ENCODE data around the gene TTI1. TPM values are rescaled to one million over a fixed set of nuclear protein-coding genes. Genes with fewer than 3 reads are reported as not detected.

TTI1 gene
- total RNA-seq, 1 donor from 2014 or later, result 43.8 TPM

DNA sequence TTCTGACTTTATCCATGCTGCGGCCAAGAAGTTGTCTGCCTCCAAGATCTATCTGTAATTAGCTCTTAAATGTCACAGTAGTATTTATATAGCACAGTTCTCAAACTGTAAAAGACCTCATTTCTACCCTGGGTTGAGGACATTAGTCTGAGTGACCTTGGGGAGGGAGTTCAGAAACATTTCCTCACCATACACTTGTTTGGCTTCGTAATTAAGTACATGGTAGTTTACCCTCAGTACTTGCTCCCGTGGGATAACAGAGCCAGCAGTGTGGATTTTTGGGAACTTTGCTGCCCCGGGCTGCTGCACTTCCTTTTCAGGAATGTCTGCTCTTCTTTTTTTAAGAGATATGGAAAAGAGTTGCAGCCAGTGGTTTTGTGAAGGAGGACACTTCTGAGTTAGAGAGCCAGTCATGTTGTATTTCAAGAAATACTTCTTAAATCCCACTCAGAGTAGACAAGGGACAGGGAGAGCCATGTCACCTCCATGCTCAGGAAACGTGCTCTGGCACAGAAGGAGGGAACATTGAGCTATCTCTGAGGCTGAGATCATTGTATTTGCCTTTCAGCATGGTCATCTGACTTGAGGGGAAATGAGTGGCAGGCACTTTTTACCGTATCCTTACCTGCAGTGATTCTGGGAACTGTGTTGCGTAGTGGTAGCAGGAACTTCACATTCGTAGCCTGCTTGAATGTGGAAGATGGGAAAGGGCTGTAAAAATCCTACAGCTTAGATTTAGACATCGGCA, 33.9 kb upstream of the TTI1 start:
- H3K27ac Mint-ChIP-seq, result peak overlapping the region; percentile 48
- H3K27me3 Mint-ChIP-seq, result no peaks in the 10 kb centered on the region
- H3K9me3 Mint-ChIP-seq, result no peaks in the 10 kb centered on the region
- H3K36me3 Mint-ChIP-seq, result peaks cover 58% of the 10 kb centered on the region
- TF ChIP-seq, protein P1, sequence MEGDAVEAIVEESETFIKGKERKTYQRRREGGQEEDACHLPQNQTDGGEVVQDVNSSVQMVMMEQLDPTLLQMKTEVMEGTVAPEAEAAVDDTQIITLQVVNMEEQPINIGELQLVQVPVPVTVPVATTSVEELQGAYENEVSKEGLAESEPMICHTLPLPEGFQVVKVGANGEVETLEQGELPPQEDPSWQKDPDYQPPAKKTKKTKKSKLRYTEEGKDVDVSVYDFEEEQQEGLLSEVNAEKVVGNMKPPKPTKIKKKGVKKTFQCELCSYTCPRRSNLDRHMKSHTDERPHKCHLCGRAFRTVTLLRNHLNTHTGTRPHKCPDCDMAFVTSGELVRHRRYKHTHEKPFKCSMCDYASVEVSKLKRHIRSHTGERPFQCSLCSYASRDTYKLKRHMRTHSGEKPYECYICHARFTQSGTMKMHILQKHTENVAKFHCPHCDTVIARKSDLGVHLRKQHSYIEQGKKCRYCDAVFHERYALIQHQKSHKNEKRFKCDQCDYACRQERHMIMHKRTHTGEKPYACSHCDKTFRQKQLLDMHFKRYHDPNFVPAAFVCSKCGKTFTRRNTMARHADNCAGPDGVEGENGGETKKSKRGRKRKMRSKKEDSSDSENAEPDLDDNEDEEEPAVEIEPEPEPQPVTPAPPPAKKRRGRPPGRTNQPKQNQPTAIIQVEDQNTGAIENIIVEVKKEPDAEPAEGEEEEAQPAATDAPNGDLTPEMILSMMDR (conservative IDR thresholded peaks at IDR 0.05), result no peak
- no peak for DNase-seq (ENCODE audit: extremely low spot score, unreplicated experiment)
- H3K4me1 Mint-ChIP-seq (ENCODE audit: unreplicated experiment), result peaks cover 6% of the 10 kb centered on the region
- no peak overlapping the region for H3K4me3 Mint-ChIP-seq

DNA sequence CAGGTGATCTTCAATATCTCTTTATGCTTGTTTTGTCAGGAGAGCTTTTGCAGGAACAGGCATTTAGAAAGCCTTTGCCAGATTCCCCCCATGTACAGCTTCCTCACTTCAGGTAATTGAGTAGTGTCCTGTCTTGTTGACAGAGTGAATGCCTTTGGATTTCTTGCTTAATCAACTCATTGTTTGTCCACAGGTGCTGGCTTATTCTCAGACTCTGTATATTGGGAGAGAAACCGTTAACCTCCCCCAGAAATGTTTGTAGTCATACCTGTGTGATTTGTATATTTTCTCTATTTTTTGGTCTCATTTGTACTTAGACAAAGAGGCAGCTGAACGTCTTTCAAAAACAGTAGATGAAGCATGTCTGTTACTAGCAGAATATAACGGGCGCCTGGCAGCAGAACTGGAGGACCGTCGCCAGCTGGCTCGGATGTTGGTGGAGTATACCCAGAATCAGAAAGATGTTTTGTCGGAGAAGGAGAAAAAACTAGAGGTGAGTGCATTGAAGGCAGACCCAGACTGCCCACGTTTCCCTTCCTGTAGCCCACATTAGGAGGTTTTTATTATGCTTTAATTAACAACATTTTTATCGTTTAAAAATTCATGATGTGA, 32.6 kb upstream of the TTI1 start:
- no peak for DNase-seq (ENCODE audit: extremely low spot score, unreplicated experiment)
- peaks cover 45% of the 10 kb centered on the region for H3K36me3 Mint-ChIP-seq
- no peak overlapping the region for H3K27ac Mint-ChIP-seq
- H3K9me3 Mint-ChIP-seq, result no peaks in the 10 kb centered on the region
- peaks cover 6% of the 10 kb centered on the region for H3K4me1 Mint-ChIP-seq (ENCODE audit: unreplicated experiment)
- H3K4me3 Mint-ChIP-seq, result no peak overlapping the region
- TF ChIP-seq, protein P1 (conservative IDR thresholded peaks at IDR 0.05), result no peak
- H3K27me3 Mint-ChIP-seq, result no peaks in the 10 kb centered on the region

DNA sequence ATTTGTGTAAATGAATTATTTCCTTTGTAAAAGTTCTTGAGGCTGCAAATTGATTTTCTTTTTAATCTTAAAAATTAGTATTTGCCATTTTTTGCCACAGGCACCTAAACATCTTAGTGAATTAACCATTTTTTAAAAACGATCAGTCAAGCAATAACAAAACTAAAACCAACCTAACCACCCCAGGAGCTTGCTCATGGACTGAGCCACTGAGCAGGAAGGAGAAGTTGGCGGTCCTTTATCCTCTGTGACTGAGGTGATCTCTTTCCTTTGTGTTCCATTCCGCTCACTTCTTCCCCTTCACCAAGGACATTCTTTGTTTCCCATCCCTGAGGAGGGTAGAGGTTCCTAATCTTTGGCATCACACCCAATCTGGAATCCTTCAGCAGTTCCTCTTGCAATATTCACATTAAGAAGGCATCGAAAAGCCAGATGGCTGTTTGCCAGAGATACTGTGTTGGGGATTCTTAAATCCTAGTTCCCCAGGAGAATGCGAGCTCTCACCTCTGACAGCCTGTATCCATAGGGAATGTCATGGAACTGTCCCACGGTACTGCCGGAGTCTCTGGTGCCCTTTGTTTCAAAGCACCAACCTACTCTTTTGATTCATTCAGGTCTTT, 30.8 kb upstream of the TTI1 start:
- no peaks in the 10 kb centered on the region for H3K27me3 Mint-ChIP-seq
- H3K4me3 Mint-ChIP-seq, result no peak overlapping the region
- no peak for DNase-seq (ENCODE audit: extremely low spot score, unreplicated experiment)
- H3K4me1 Mint-ChIP-seq (ENCODE audit: unreplicated experiment), result peaks cover 6% of the 10 kb centered on the region
- TF ChIP-seq, protein P1 (conservative IDR thresholded peaks at IDR 0.05), result no peak
- H3K9me3 Mint-ChIP-seq, result no peaks in the 10 kb centered on the region
- peaks cover 49% of the 10 kb centered on the region for H3K36me3 Mint-ChIP-seq
- H3K27ac Mint-ChIP-seq, result no peak overlapping the region

DNA sequence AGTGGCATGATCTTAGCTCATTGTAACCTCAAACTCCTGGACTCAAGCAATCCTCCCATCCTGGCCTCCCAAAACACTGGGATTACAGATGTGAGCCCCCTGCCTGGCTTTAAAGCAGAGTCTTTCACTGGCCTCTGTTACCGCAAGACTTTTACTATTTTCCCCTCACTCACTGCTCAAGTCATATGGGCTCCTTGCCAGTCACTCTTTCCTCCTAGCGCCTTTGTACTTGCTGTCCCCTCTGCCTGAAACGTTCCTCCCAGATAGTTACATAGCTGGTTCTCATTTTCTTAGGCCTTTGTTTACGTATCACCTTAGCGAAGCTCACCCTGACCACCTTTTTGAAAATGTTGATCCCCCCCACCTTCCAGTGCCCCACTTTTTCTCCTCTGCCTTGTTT, 29.6 kb upstream of the TTI1 start:
- no peak overlapping the region for H3K27ac Mint-ChIP-seq
- DNase-seq (ENCODE audit: extremely low spot score, unreplicated experiment), result no peak
- peaks cover 6% of the 10 kb centered on the region for H3K4me1 Mint-ChIP-seq (ENCODE audit: unreplicated experiment)
- H3K9me3 Mint-ChIP-seq, result no peaks in the 10 kb centered on the region
- H3K27me3 Mint-ChIP-seq, result no peaks in the 10 kb centered on the region
- TF ChIP-seq, protein P1 (conservative IDR thresholded peaks at IDR 0.05), result no peak
- H3K4me3 Mint-ChIP-seq, result no peak overlapping the region
- H3K36me3 Mint-ChIP-seq, result peaks cover 46% of the 10 kb centered on the region

DNA sequence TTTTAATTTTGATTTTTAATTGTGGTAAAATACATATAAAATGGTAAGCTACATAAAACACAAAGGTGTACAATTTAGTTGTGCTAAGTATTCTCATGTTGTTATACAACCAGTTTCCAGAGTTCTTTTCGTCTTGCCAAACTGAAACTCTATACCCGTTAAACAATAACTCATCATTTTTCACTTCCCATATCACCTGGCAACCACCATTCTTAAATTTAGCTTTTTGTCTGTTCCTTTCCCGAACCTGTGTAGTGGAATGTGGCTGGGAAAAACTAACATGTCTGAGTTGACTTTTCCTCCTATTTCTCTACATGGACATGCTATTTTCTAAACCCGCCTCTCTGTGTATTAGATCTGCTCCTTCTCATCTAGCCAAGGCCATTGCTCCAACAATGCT, 27.9 kb upstream of the TTI1 start:
- Mint-ChIP-seq H3K9me3 (no peaks in the 10 kb centered on the region), H3K27ac (no peak overlapping the region), H3K27me3 (no peaks in the 10 kb centered on the region), H3K4me1 (ENCODE audit: unreplicated experiment) (peaks cover 8% of the 10 kb centered on the region), H3K36me3 (peaks cover 37% of the 10 kb centered on the region), H3K4me3 (no peak overlapping the region)
- TF ChIP-seq, protein P1 (conservative IDR thresholded peaks at IDR 0.05), result no peak
- DNase-seq (ENCODE audit: extremely low spot score, unreplicated experiment), result no peak
